ENCODE results near the gene MAK. TPM values are rescaled to one million over a fixed set of nuclear protein-coding genes. Genes with fewer than 3 reads are reported as not detected.

The MAK gene
- total and polyA plus RNA-seq, 2 of the 13 experiments (the other 11 are each of a cell fraction or from before 2014, with no cell fraction given) = 0.04 TPM; not detected in 1

DNA sequence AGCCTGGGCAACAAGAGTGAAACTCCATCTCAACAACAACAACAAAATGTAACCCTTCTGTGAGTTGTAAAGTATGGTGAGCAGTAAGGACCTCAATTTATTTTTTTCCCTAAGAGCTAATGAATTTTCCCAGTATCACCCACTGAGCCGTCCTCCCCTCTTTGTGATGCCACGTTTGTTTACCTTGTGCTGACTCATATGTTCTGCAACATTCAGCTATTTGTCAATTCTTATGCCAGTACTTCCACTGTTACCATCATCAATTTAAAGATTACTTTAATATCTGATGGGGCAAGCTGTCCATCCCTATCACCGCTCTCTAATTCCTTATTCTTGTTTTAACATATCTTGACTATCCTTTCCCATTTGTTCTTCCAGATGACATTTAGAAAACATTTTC, 37.5 kb downstream of the MAK start (continued):
- TF ChIP-seq, protein P1, sequence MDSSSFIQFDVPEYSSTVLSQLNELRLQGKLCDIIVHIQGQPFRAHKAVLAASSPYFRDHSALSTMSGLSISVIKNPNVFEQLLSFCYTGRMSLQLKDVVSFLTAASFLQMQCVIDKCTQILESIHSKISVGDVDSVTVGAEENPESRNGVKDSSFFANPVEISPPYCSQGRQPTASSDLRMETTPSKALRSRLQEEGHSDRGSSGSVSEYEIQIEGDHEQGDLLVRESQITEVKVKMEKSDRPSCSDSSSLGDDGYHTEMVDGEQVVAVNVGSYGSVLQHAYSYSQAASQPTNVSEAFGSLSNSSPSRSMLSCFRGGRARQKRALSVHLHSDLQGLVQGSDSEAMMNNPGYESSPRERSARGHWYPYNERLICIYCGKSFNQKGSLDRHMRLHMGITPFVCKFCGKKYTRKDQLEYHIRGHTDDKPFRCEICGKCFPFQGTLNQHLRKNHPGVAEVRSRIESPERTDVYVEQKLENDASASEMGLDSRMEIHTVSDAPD (CRISPR knock-in tag; IDR thresholded peaks at IDR 0.05) = no peak
- TF ChIP-seq, protein P2, sequence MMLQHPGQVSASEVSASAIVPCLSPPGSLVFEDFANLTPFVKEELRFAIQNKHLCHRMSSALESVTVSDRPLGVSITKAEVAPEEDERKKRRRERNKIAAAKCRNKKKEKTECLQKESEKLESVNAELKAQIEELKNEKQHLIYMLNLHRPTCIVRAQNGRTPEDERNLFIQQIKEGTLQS (CRISPR knock-in tag; IDR thresholded peaks at IDR 0.05) = peak; percentile 93
- TF ChIP-seq, protein P3, sequence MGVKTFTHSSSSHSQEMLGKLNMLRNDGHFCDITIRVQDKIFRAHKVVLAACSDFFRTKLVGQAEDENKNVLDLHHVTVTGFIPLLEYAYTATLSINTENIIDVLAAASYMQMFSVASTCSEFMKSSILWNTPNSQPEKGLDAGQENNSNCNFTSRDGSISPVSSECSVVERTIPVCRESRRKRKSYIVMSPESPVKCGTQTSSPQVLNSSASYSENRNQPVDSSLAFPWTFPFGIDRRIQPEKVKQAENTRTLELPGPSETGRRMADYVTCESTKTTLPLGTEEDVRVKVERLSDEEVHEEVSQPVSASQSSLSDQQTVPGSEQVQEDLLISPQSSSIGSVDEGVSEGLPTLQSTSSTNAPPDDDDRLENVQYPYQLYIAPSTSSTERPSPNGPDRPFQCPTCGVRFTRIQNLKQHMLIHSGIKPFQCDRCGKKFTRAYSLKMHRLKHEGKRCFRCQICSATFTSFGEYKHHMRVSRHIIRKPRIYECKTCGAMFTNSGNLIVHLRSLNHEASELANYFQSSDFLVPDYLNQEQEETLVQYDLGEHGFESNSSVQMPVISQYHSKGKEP (CRISPR knock-in tag; IDR thresholded peaks at IDR 0.05) = no peak
- TF ChIP-seq JUNB (CRISPR knock-in tag; IDR thresholded peaks at IDR 0.05; ENCODE audit: borderline replicate concordance) (peak; percentile 79), ZNF34 (CRISPR knock-in tag; IDR thresholded peaks at IDR 0.05; ENCODE audit: borderline replicate concordance) (no peak)

DNA sequence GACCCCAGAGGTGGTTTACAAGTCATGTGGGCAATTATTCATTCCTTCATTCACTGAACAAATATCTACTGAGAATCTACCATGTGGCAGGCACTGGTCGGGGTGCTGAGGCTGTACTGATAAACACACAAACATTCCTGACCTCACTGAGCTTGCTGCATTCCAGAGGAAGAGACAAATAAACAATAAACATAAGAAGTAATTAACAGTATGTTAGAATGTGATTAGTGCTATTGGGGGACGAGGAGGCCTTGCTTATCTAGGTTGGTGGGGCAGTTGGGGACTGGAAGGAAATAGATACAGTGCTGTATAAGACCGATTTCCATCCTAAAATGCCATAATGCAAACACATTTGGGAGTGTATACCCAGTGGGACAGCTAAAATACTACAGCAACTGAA, 44.1 kb downstream of the MAK start:
- intact Hi-C loops (cut with micrococcal nuclease; ENCODE audit: unreplicated experiment) (no loop called here), in situ Hi-C loops (cut with HindIII; ENCODE audit: extremely low pct_ligation_motif_present, low pct_unique_long_range_greater_than_20kb) (no loop called here)
- no peaks in the 10 kb centered on the region for H3K9me3 ChIP-seq (ENCODE audit: low read length)
- H3K4me3 ChIP-seq (replicated peaks in 1 of 3; ENCODE audit: insufficient read depth in 1 of 3, low read depth in 2 of 3, low read length in 3 of 3) = no peak overlapping the region
- no peak for FAIRE-seq
- peaks cover 24% of the 10 kb centered on the region for H3K4me1 ChIP-seq (ENCODE audit: insufficient read depth, low read length)
- H3K9ac ChIP-seq (ENCODE audit: insufficient read depth, low read depth, low read length) = no peak overlapping the region
- ChIA-PET POLR2A (no interaction called here), CTCF (ENCODE audit: low intra/inter-chr PET ratio, low total read pairs) (no interaction called here)
- ATAC-seq = no peak
- TF ChIP-seq ZNF761 (CRISPR knock-in tag; conservative IDR thresholded peaks at IDR 0.05) (no peak), KMT2A (CRISPR knock-in tag; IDR thresholded peaks at IDR 0.05) (no peak), PCBP1 (IDR thresholded peaks at IDR 0.05; ENCODE audit: borderline replicate concordance, low read depth, low read length) (no peak), FIP1L1 (IDR thresholded peaks at IDR 0.05; ENCODE audit: borderline replicate concordance, insufficient read depth, low read depth, low read length) (no peak)
- TF ChIP-seq, protein P4, sequence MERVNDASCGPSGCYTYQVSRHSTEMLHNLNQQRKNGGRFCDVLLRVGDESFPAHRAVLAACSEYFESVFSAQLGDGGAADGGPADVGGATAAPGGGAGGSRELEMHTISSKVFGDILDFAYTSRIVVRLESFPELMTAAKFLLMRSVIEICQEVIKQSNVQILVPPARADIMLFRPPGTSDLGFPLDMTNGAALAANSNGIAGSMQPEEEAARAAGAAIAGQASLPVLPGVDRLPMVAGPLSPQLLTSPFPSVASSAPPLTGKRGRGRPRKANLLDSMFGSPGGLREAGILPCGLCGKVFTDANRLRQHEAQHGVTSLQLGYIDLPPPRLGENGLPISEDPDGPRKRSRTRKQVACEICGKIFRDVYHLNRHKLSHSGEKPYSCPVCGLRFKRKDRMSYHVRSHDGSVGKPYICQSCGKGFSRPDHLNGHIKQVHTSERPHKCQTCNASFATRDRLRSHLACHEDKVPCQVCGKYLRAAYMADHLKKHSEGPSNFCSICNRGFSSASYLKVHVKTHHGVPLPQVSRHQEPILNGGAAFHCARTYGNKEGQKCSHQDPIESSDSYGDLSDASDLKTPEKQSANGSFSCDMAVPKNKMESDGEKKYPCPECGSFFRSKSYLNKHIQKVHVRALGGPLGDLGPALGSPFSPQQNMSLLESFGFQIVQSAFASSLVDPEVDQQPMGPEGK (CRISPR knock-in tag; IDR thresholded peaks at IDR 0.05) = no peak
- no peaks in the 10 kb centered on the region for H3K27me3 ChIP-seq (ENCODE audit: control insufficient read depth in 1 of 2, insufficient read depth in 2 of 2, low read length in 2 of 2)
- no peak overlapping the region for H3K27ac ChIP-seq (ENCODE audit: extremely low read length, insufficient read depth, low read length)
- DNase-seq (ENCODE audit: low spot score) = no peak
- no peaks in the 10 kb centered on the region for H3K79me2 ChIP-seq (ENCODE audit: insufficient read depth, low read length)
- BruUV-seq (replicated peaks) = no TSS peak
- no peak overlapping the region for H2AFZ ChIP-seq (ENCODE audit: low read length)
- no peaks in the 10 kb centered on the region for H3K36me3 ChIP-seq (replicated peaks in 1 of 2; ENCODE audit: control insufficient read depth in 1 of 2, insufficient read depth in 2 of 2, low read length in 2 of 2)
- H4K20me1 ChIP-seq (ENCODE audit: insufficient read depth, low read length) = no peaks in the 10 kb centered on the region
- no peak overlapping the region for H3K4me2 ChIP-seq (ENCODE audit: low read depth, low read length)
- WGBS (ENCODE audit: low lambda C conversion rate) = 86% methylated on average over 3 of the region's 3 CpGs
